HG03469 (cell line): ENCODE measurements around the gene LHPP.

Experiments used
- ATAC-seq: cut with Tn5 transposase; IDR thresholded peaks from one replicate; pipeline ENCODE4 v1.9.1; 2021; ENCODE audit warnings: mild to moderate bottlenecking, moderate library complexity, moderate number of reproducible peaks; ENCODE audit not compliant: unreplicated experiment

Gene LHPP

DNA sequence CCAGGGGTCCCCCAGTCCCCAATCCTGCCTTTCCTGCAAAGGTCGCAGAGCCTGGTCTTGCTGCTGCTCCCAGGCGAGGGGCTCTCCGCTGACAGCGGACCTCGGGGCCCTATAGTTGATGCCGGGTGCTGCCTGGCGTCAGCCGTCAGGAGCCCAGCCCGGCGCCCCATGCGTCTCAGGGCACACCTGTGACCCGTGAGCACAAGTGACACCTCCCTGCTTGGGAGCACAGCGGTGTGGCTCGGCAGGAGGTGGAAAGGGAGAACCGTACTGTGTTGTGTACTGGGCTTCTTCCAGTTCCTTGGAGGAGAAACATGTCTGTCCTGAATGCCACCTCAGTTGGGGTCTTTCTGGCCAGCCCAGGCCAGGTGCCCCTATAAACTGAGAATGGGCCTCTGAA, 56.7 kb downstream of the LHPP start:
- ATAC-seq = no peak

DNA sequence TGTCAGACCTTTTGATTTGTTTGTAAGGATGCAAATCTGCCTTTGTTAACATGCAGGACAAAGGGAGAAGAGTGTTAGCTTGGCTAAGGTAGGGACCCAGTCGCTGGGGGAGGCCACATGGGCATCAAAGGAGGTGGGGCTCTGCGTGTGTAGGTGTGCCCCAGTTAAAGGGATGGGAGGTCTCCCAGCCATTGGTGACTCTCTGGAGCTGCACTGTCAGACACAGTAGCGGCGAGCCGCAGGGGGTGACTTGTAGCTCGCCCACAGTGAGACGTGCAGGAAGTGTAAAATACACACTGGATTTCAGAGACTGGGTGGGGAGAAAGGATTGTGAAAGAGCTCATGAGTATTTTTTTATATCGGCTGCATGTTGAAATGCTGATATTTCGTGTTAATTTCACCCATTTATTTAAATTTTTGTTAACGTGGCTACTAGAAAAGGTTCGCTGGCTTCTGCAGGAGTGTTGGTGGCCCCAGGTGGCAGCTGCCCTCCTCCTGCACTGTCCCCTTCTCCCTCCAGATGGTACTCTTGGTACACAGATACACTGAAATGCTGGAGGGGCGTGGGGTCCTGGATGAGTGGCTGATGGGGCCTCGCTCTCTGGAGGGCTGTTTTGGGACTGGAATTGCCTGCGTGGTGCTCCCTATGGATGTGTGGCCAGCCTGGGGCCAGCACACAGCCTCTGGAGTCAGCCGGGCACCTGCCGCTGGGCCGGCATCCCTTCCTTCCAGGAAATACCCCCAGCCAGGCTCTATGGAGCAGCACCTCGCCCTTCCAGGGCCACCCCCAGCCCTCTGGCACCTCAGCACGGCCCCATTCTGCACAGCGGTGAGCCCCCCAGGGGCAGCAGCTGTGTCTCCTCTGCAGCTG, 59.2 kb downstream of the LHPP start:
- ATAC-seq = no peak

DNA sequence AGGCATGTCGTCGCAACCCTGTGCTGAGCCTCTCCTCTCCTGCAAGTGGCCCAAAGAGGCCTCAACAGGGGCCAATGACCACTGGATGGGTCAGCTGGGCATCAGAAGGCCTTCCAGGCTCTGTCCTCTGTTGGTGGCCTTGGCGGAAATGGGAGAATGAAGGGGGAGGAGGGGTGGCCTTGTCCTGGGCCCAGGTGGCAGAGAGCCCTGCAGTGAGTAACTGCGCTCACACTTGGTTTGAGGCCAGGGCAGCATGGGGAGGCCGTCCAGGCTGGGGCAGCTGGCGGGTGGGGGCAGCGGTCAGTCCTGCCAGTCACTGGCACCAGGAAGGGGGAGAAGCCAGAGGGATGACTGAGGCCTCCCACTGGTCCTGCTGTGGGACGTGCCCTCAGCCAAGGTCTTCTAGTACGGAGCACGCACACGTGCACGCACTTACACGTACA, 59.8 kb downstream of the LHPP start:
- no peak for ATAC-seq

DNA sequence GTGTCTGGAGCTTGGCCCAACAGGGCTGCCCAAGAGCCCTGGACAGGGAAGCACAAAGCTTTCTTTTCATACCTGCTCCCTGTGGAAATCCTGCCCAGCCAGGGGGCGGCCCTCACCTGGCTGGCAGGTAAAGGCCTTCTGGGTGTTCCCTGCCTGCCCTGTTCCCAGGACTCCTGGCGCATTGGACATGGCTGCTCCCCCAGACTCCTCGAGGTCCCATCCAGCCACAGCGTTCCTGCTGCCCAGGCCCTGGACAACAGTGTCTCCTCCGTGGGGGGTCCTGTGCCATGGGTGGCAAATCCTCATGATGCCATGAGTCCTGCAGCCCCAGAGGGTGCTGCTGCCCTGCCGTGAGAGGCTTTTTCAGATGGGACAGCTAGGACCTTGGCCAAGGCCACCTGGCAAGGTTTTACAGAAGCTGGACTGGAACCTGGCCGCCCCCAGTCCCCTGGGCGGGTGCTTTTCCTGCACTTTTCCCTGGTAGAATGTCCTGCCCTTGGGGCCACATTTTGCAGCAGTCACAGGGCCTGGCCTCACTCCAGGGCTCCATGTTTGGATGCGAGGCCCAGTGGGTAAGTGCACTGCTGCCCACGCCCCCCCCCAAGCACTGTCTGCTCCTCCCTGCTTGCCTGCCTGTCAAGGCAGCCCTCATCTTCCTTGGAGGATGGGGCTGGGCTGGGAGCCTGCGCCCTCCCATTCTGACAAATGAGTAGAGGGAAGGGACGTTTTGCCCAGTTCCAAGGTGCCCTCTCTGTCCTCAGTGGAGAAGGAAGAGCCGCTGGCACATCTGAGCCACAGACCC, 60.7 kb downstream of the LHPP start:
- ATAC-seq = no peak

DNA sequence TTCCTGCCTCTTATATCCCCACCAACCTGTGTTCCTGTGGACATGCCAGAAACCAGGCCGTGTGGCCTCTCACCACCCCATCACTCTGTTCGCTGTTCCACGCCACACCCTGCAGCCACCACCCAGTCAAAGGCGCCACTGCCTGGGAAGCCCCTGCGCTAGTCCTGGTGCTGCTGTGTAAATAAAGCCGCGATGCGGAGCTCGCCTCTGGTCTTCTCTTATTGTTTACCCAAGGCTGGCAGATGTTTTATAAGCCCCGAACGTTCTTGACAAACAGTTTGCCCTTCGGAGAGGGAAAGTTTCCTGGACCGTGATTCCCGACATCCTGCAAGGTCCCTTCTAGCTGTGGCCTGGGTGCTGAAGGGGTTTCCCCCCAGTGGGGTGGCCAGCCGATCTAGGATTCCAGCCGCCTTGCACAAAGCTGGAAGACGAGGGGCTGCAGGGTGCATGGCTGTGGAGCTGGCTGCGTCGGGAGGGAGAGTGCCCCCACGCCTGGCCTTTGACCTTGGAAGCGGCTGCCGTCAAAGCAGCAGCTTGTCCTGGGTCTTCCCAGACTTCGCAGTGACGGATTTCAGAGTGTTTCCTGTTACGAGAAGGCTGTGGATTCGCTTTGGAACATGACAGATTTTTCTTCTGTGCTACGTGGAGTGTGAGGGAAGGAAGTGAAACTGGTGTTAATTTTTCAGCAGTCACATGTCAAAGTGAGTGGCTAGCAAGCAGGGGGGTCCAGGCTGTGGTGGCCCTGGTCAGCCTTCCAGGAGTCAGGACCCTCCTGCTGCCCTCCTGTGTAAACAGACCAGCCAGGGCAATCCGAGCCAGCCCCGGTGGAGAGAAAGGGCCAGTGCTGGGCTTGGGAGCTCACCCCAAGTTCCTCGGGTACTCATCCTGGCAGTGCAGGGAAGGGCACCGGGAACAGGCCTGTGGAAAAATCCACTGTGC, 61.6 kb downstream of the LHPP start:
- no peak for ATAC-seq

DNA sequence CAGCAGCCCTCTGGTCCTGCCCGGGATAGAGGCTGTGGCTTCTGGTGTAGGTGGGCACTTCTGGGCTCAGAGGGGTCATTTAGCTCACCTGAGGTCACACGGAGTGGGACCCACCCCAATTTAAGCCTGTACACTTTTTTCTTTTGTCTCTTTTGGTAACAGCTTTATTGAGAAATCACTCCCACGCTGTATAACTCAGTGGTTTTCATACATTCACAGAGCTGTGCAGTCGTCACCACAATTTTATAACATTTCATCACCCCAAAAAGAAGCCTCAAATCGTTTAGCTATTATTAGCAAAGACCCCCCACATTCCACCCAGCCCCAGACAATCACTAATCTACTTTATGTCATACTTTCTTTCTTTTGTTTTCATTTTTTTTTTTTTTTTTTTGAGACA, 62.3 kb downstream of the LHPP start:
- no peak for ATAC-seq

DNA sequence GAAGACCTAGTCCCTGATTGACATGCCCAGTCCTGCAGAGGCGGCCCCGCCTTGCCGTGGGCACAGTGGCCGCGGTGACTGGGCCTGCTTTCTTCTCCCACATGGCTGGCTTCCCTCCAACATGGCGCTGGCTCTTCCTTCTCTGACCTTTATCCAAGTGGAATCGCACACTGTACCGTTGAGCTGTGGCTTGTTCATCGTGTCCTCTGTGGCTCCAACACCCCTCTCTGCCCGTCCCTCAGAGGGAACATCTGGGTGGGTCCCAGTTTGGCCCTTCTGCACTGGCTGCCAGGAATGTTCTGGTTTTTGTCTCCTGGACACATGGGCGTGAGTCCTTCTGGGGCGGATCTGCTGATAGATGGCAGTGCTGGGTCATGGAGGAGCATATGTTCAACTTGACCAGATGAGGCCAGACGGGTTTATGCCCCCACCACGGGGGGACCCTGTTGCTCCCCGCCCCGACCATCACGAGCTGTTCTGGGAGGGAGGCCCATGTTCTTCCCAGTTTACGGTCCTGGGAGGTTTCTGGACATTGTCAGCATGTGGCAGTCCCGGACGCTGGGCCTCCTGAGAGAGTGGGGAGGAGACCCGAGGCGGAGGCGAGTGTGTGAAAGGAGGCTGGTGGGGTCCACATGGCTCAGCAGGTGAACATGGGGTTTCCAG, 63.5 kb downstream of the LHPP start:
- no peak for ATAC-seq

DNA sequence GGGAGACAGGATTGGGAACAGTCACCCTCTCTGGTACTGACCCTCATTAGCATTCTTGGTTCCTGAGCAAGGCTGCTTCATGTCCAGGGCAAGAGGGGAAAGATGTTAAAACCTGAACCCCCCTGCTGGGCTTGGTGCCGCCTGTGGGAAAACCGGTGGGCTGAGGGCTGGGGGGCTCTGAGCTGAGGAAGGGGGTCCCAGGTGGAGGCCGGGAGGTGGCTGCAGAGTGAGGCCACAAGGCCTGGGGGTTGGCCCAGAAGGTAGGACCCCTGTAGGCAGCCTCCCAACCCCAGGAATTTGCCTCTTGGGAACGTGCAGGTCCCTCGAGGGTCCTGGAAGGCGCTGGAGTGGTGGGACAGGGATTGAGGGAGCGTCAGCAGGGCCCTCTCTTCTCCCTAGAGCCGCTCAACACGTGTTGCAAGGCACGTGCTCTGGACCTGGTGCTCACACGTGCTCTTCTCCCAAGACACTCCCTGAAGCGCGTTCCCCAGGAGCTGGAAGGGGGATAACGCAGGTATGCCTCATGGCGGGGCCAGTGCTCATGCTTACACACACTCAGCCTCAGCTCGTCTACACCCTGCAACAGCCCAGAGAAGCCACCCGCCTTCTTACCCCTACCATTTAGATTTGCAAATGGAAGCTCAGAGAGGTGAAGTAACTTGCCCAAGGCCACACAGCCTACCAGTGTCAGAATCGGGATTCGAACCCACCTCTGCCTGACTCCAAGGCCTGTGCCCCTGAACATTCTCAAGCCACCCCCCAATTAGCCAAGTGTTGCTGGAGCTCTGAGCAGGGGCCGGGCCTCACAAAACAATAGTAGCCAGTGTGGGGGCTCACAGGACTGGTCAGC, 64.4 kb downstream of the LHPP start:
- no peak for ATAC-seq

DNA sequence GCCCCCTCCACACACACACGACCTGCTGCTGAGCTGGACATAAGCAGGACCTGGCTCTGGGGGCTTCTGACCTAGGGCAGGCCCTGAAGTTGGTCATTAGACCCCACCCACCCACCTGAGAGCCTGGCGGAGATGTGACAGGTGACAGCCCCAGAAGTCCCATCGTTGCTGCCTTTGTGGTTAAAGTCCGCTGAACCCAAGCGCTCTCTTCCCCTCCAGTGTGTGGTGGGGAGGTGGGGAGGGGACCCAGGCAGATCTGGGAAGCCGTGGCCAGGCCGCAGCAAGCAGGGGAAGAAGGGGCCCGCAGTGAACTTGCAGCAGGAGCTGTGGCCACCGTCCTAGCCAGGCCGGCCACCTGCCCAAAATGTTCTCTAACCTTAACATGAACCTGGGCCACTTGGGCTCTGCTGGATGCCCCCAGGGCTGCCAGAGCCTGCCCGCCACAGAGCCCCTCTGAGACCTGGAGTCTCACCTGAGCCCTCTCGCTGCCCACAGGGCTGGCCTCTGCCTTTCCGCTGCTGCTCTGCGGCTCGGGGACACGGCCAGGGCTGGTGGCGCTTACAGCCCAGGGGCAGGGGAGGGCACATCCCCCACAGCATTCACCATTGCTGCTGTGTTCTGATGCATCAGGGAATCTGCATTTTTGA, 65.1 kb downstream of the LHPP start:
- no peak for ATAC-seq

DNA sequence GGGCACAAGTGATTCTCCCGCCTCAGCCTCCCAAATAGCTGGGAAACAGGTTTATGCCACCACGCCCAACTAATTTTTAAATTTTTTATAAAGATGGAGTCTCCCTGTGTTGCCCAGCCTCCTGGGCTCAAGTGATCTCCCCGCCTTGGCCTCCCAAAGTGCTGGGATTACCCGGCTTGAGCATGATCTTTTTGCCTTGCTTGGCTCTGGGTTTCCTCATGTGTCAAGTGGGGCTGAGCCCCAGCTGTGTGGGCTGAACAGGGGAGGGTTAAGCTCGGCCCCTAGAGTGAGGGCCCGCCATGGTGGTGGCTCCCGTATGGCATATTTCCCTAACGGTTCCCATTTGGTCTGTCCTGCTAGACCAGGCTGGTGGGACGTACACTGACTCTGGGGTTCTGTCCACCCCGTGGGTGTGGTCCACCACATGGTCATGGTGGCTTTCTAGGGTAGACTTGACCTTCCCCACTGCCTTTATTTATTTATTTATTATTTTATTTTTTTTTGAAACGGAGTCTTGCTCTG, 66.3 kb downstream of the LHPP start:
- ATAC-seq = no peak

DNA sequence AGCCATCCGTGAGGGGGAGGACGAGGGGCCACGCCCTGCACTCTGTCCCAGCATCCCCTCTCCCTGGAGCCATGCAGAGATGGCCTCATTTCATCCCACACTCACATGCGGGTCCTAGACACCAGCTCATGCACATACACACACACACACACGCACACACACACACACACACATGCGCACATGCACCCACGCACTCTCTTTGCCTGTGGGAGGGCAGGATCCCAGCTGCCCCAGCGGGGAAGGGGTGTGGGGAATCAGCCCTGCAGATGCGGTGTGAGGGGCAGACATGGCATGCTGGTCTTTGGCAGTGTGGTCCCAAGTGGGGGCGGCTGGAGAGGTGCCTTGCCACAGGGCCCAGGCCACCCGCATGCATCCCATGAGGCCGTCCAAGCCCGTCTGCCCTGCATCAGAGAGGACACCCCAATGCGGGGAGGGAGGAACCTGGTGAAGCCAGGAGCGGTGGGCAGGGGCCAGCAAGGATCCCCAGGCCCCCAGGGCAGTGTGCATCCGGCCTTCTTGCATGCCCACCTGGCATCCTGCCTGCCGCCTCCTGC, 68.1 kb downstream of the LHPP start:
- ATAC-seq = no peak

DNA sequence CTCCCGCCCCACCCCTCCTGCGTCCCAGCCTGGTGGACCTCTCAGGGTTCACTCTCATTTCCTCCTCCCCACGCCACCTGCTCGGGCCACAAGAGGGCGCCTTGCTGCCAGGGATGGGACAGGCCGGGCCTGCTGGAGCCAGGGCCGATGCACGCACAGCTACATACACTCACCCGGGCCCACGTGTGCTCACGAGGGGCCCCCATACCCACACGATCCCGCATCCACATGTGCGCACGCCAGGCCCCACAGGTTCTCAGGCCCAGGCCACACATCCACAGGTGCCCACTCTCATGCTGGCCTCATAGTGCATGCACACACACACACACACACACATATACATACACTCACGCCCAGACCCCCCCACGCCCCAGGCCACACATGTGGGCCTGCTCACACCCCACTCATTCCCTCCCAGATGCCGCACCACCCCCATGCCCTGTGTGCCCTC, 68.6 kb downstream of the LHPP start:
- peak; percentile 71 for ATAC-seq

DNA sequence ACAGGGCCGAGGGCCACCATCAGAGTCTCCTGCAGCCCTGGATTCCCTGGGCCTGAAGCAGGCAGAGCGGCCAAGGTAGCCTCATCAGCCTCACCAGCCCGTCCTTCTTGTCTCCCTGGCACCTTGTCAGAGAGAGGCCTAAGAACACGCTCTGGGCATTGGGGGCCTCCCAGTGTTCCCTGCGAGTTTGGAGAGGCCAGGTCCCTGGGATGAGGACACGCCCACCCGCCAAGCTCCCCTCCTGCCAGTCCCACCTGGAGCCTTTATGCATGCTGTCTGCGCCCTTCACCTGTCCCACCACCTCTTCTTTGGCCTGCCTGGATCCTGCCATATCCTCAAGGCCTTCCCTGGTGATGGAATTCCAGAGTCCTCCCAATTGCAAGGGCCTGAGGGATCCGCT, 69.2 kb downstream of the LHPP start:
- ATAC-seq = no peak

DNA sequence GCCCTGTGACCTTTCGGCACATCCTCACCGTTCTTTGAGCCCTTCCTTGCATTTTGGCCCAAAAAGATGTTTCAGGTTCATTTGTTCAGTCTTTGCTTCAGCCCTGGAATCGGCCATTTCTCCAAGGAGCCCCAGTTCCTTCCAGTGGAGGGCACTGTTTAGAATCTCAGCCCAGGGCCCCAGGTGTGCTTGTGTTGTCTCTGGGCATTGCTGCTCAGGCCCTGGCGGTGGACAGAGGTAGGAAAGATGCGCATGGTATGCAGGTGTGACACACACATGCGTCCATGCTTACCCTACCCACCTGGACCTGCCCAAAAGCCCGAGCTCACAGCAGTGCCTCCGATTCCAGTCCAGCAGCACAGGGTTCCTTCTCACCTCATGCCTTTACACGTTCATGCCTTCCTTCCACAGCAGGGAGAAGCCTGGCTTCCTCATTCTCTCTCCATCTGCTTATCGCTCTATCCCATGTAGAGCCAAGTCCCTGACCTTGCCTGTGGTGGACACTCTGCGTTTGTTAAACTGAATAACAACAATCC, 70.6 kb downstream of the LHPP start:
- no peak for ATAC-seq

DNA sequence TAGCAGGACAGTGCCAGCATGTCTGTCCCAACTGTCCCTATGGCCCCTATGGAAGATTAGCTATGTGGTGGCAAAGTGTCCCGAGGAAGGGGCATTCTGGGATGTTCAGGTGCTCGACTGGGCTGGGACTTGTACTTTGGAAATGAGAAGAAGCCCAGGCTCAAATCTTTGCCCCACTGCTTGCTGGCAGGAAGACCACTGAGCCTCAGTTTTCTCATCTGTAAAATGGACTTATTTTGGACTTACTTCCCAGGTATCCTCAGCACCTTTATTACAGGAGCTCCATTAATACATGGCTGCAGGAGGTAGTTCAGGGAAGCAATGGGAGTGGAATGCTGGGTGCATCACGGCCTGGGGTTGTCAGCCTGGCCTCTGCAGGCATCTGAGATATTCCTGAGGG, 71.2 kb downstream of the LHPP start:
- ATAC-seq = no peak

DNA sequence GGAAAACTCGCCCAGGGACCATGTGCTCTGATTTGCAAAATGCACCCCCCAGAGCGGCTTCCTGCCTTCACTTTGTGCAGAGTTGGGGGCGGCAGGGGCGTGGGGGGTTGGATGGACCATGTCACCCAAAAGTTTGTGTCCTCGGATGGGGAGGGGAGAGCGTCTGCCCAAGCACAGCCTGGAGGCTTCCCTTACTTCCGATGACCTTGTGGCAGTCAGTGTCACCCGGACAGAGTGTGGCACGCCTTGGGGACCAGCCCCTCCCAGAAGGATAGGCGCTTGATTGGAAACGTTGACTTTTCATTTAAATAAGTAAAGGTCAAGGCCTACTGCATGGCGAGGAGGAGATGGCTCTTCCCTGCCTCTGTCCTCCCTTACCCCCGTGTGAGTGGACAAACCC, 71.6 kb downstream of the LHPP start:
- no peak for ATAC-seq

DNA sequence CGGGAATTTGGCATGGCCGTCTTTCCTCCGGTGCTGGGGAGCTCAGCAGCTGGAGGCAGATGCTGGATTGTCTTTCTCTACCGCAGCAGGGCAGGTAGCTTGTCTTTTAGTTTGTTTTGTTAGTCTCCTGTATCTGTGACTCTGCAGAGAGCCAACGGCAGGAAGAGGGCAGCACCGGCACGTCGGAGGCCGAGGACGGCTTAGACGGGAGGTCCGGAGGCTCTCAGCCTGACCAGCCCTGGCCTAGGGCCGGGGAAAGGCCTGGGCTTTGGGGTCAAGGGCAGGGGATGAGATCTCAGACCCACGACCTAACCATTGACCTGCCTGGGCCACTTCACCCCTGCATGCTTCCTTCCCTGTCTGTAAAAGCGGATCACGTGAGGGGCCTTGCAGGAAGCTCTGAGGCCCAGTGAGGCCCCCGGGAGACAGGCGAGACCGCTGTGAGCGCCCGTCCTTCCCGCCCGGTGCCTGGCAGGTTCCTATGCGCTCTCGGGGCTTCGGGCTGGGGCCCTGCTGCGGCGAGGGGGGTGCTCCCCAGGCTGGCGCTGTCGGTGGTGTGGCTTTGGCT, 72.7 kb downstream of the LHPP start:
- ATAC-seq = no peak
